Lower leg skin (tissue), 4 donors: ENCODE results near the gene C1orf226. TPM values are rescaled to one million over a fixed set of nuclear protein-coding genes. Genes with fewer than 3 reads are reported as not detected.

Source experiments
- DNase-seq, 2 donors: peaks; one replicate each; pipeline ENCODE4 v3.0.0-alpha.2; 2019; ENCODE audit warnings: low spot score in 2 of 2
- H3K4me3 ChIP-seq: fragments of 200-600 bp; sonication (generic); 2 replicates; pipeline ENCODE4 v1.5.1; 2017; ENCODE audit warnings: mild to moderate bottlenecking, low read depth; ENCODE audit not compliant: poor library complexity, severe bottlenecking
- POLR2A ChIP-seq, 2 donors: fragments of 450-650 bp; IDR thresholded peaks; one replicate each; pipeline ENCODE4 v1.6.1; 2016 to 2017; ENCODE audit warnings: antibody characterized with exemption in 2 of 2, mild to moderate bottlenecking in 1 of 2, moderate library complexity in 1 of 2
- WGBS, 2 donors: methylation state at CpG; one replicate each; pipeline ENCODE4 v1.1.5; 2018; 5-methylcytosine and 5-hydroxymethylcytosine counted together
- intact Hi-C: fragments of 100-400 bp; cut with DNase I; formaldehyde crosslinking; loops from one replicate; pipeline ENCODE4 v1.15.0; 2023; ENCODE audit warnings: low total_unique reads
- total RNA-seq, 4 donors: library from RNA; depleted of rRNA; stranded (reverse); fragments of >200 nt; gene quantifications; one replicate each; pipeline ENCODE4 v1.1.0, GENCODE V29; 2016
- TF ChIP-seq, protein P1 (sequence below), 3 donors: fragments of 450-650 bp; IDR thresholded peaks; one replicate each; pipeline ENCODE4 v1.5.1; 2016; ENCODE audit warnings: antibody characterized with exemption in 3 of 3, mild to moderate bottlenecking in 3 of 3, moderate library complexity in 2 of 3

C1orf226 gene
- total RNA-seq, 4 donors from 2014 or later = 3.7 to 14.4 (median 9.6) TPM

DNA sequence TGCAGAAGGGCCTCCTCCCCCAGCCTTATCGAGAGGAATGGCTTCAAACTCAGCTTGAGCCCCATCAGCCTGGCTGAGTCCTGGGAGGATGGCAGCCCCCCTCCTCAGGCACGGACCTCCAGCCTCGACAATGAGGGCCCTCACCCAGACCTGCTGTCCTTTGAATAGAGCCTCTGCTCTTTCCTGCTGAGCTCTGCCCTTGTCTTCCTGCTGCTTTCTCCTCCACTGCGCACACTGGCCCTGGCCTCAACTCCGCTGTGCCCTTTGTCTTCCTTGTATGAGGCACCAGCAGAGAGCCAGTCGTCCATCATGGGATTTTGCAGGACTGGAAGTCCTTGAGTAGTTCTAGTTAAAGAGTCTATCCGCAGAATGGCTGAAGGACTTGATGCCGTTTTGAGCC, 2.0 kb downstream of the C1orf226 start:
- DNase-seq = no peak
- TF ChIP-seq, protein P1, sequence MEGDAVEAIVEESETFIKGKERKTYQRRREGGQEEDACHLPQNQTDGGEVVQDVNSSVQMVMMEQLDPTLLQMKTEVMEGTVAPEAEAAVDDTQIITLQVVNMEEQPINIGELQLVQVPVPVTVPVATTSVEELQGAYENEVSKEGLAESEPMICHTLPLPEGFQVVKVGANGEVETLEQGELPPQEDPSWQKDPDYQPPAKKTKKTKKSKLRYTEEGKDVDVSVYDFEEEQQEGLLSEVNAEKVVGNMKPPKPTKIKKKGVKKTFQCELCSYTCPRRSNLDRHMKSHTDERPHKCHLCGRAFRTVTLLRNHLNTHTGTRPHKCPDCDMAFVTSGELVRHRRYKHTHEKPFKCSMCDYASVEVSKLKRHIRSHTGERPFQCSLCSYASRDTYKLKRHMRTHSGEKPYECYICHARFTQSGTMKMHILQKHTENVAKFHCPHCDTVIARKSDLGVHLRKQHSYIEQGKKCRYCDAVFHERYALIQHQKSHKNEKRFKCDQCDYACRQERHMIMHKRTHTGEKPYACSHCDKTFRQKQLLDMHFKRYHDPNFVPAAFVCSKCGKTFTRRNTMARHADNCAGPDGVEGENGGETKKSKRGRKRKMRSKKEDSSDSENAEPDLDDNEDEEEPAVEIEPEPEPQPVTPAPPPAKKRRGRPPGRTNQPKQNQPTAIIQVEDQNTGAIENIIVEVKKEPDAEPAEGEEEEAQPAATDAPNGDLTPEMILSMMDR (IDR thresholded peaks at IDR 0.05) = no peak
- 91 to 94% methylated on average over 8 of the region's 8 CpGs for WGBS, 2 donors
- H3K4me3 ChIP-seq = no peak overlapping the region
- intact Hi-C loops = no loop called here

GRCh38 chr1:162384116-162384515, 2.6 kb downstream of the C1orf226 start:
- TF ChIP-seq POLR2A (IDR thresholded peaks at IDR 0.05) = no peak
- TF ChIP-seq, protein P1 (IDR thresholded peaks at IDR 0.05) = no peak
- intact Hi-C loops = no loop called here
- H3K4me3 ChIP-seq = no peak overlapping the region
- peak in 1 of 2 donors; percentile 63 for DNase-seq
- WGBS, 2 donors = 87 to 92% methylated on average over 6 of the region's 6 CpGs

DNA sequence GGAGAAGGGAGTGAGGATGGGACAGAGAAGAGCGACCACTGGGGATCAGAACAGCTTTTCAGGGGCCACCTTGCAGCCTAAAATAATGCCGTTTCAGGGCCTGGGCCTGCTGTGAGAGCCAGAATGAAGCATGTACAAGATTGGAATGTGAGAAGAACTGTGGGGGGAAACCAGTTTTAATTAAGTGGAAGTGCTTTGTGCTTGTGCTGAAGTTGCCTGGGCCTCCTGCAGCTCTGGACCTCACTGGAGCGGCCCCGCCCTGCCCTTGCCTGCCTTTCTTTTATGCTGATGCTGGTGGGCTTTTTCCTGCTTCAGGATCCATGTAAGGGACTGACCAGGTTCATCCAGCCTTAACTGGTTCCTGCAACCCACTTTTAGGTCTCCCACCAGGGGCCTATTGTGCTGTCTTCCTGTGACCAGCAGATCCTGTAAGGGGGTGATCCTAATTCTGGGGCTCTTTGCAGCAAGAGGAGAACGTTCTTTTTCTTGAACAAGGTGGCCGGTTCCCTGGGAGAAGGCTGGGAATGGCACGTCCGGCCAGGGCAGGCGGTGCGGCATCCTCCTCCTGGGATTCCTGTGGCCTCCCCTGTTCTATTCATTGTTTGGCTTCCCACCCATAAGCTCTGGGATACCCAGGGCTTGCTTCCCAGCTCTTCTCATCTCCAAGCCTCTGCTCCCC, 3.2 kb downstream of the C1orf226 start:
- peak in 1 of 2 donors; percentile 81 for DNase-seq
- intact Hi-C loops = no loop called here
- WGBS, 2 donors = 95 to 96% methylated on average over 10 of the region's 10 CpGs
- H3K4me3 ChIP-seq = no peak overlapping the region
- no peak for TF ChIP-seq POLR2A (IDR thresholded peaks at IDR 0.05)
- TF ChIP-seq, protein P1 (IDR thresholded peaks at IDR 0.05) = no peak

GRCh38 chr1:162385280-162385623, 3.7 kb downstream of the C1orf226 start:
- H3K4me3 ChIP-seq = no peak overlapping the region
- TF ChIP-seq, protein P1 (IDR thresholded peaks at IDR 0.05) = no peak
- TF ChIP-seq POLR2A (IDR thresholded peaks at IDR 0.05) = no peak
- WGBS, 2 donors = 81 to 90% methylated on average over 3 of the region's 3 CpGs
- peak in 1 of 2 donors; percentile 68 for DNase-seq
- intact Hi-C loops = no loop called here

GRCh38 chr1:162385702-162386101, 4.2 kb downstream of the C1orf226 start:
- H3K4me3 ChIP-seq = no peak overlapping the region
- intact Hi-C loops = no loop called here
- TF ChIP-seq POLR2A (IDR thresholded peaks at IDR 0.05) = no peak
- TF ChIP-seq, protein P1 (IDR thresholded peaks at IDR 0.05) = no peak
- 72 to 88% methylated on average over 2 to 3 of the region's 3 CpGs for WGBS, 2 donors
- DNase-seq = peak in 1 of 2 donors; percentile 82
